WTC11 (cell line): ENCODE results near the gene KIF21B. TPM values are rescaled to one million over a fixed set of nuclear protein-coding genes. Genes with fewer than 3 reads are reported as not detected.

ENCODE experiments used
- ATAC-seq: fragments of 200-7000 bp; cut with Tn5 transposase; 2 replicates; pipeline ENCODE4 v1.10.0; 2021; ENCODE audit warnings: mild to moderate bottlenecking, moderate library complexity
- CTCF ChIA-PET: fragments of 300-600 bp; sonication (Branson Sonifier 250); formaldehyde crosslinking; loops from one replicate; lab custom pipeline; 2021; ENCODE audit warnings: antibody characterized with exemption; lab: Charles Lee
- POLR2A ChIA-PET: fragments of 350-600 bp; sonication (Branson Sonifier 250); formaldehyde crosslinking; loops from one replicate; lab custom pipeline; 2021; ENCODE audit warnings: antibody characterized with exemption; lab: Charles Lee
- DNase-seq: peaks from one replicate; pipeline ENCODE4 v3.0.0; 2021; ENCODE audit warnings: low spot score
- H3K27ac Mint-ChIP-seq: 2 replicates; pipeline ENCODE4 v1.8.0; 2021; ENCODE audit warnings: mixed read lengths
- H3K27me3 Mint-ChIP-seq: 2 replicates; pipeline ENCODE4 v1.8.0; 2021; ENCODE audit warnings: low read depth, mild to moderate bottlenecking, moderate library complexity, mixed read lengths
- H3K36me3 Mint-ChIP-seq: 2 replicates; pipeline ENCODE4 v1.8.0; 2021; ENCODE audit warnings: mixed read lengths
- H3K4me1 Mint-ChIP-seq: 2 replicates; pipeline ENCODE4 v1.8.0; 2022; ENCODE audit warnings: mixed read lengths
- H3K4me3 Mint-ChIP-seq: 2 replicates; pipeline ENCODE4 v1.8.0; 2021; ENCODE audit warnings: mild to moderate bottlenecking, moderate library complexity, mixed read lengths
- H3K9me3 Mint-ChIP-seq: 2 replicates; pipeline ENCODE4 v1.8.0; 2021; ENCODE audit warnings: mixed read lengths
- CREB1 ChIP-seq: sonication (generic); formaldehyde crosslinking; IDR thresholded peaks from 2 replicates; pipeline ENCODE4 v1.8.0; 2023; ENCODE audit warnings: mild to moderate bottlenecking, missing genetic modification reagents
- ETV6 ChIP-seq: sonication (generic); formaldehyde crosslinking; IDR thresholded peaks from 2 replicates; pipeline ENCODE4 v1.8.1; 2022; ENCODE audit warnings: mild to moderate bottlenecking, missing genetic modification reagents
- GTF2I ChIP-seq: fragments of 250-450 bp; sonication (Bioruptor Pico); conservative IDR thresholded peaks from 2 replicates; pipeline ENCODE4 v1.4.0; 2021; ENCODE audit warnings: mild to moderate bottlenecking
- MXD4 ChIP-seq: fragments of 250-450 bp; sonication (Bioruptor Pico); IDR thresholded peaks from 2 replicates; pipeline ENCODE4 v1.8.0; 2021; ENCODE audit warnings: mild to moderate bottlenecking, moderate library complexity, borderline replicate concordance
- MYBL2 ChIP-seq: sonication (generic); formaldehyde crosslinking; IDR thresholded peaks from 2 replicates; pipeline ENCODE4 v1.8.1; 2023; ENCODE audit warnings: mild to moderate bottlenecking, moderate library complexity, missing genetic modification reagents
- NFYB ChIP-seq: sonication (generic); formaldehyde crosslinking; conservative IDR thresholded peaks from 2 replicates; pipeline ENCODE4 v1.8.0; 2022; ENCODE audit warnings: low read depth, missing genetic modification reagents
- NR1H2 ChIP-seq: sonication (generic); formaldehyde crosslinking; IDR thresholded peaks from 2 replicates; pipeline ENCODE4 v1.9.0; 2021; ENCODE audit warnings: mild to moderate bottlenecking, moderate library complexity, missing genetic modification reagents
- SP1 ChIP-seq: sonication (generic); formaldehyde crosslinking; conservative IDR thresholded peaks from 2 replicates; pipeline ENCODE4 v1.8.1; 2022; ENCODE audit warnings: missing genetic modification reagents
- TEAD4 ChIP-seq: sonication (generic); formaldehyde crosslinking; IDR thresholded peaks from 2 replicates; pipeline ENCODE4 v1.8.0; 2022; ENCODE audit warnings: mild to moderate bottlenecking, missing genetic modification reagents
- ZBTB21 ChIP-seq: sonication (generic); formaldehyde crosslinking; IDR thresholded peaks from 2 replicates; pipeline ENCODE4 v1.8.1; 2023; ENCODE audit warnings: mild to moderate bottlenecking, missing genetic modification reagents, borderline replicate concordance
- ZNF396 ChIP-seq: fragments of 250-450 bp; sonication (Bioruptor Pico); IDR thresholded peaks from 2 replicates; pipeline ENCODE4 v1.8.0; 2021; ENCODE audit warnings: mild to moderate bottlenecking, moderate library complexity, borderline replicate concordance
- ZNF416 ChIP-seq: fragments of 250-450 bp; sonication (Bioruptor Pico); IDR thresholded peaks from 2 replicates; pipeline ENCODE4 v1.9.0; 2021; ENCODE audit warnings: mild to moderate bottlenecking, inconsistent platforms
- ZNF423 ChIP-seq: fragments of 250-450 bp; sonication (Bioruptor Pico); IDR thresholded peaks from 2 replicates; pipeline ENCODE4 v2.1.2; 2022; ENCODE audit warnings: mild to moderate bottlenecking, moderate library complexity
- ZNF671 ChIP-seq: fragments of 250-450 bp; sonication (Bioruptor Pico); IDR thresholded peaks from 2 replicates; pipeline ENCODE4 v1.8.0; 2021; ENCODE audit warnings: mild to moderate bottlenecking
- total RNA-seq: library from RNA; stranded (reverse); gene quantifications from 3 replicates; pipeline ENCODE4 v1.2.3, GENCODE V29; 2021
- TF ChIP-seq, protein P1 (sequence below): sonication (generic); formaldehyde crosslinking; IDR thresholded peaks from 2 replicates; pipeline ENCODE4 v1.8.0; 2022; ENCODE audit warnings: mild to moderate bottlenecking, missing genetic modification reagents
- TF ChIP-seq, protein P2 (sequence below): fragments of 200-600 bp; IDR thresholded peaks from 2 replicates; pipeline ENCODE4 v1.8.0; 2022; ENCODE audit warnings: antibody characterized with exemption
- TF ChIP-seq, protein P3 (sequence below): sonication (generic); formaldehyde crosslinking; IDR thresholded peaks from 2 replicates; pipeline ENCODE4 v1.8.1; 2022; ENCODE audit warnings: missing genetic modification reagents, borderline replicate concordance

Gene KIF21B
- total RNA-seq, 1 experiment from 2014 or later = 19.4 TPM

DNA sequence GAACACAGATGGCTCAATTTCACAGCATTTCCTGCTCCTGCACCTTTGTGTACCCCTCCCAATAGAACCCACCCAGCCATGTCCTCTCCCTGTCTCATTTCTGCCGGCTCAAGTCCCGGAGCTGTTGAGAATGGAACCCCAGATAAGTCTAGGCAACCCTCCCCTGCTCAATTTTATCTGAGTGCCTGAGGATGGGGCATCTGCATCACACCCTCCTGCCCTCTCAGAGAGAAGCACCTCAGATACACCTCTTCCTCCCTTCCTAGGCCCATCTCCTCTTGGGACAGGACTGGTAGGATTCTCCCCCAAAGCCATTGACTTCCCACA, 1.1 kb downstream of the KIF21B start:
- Mint-ChIP-seq H3K9me3 (no peaks in the 10 kb centered on the region), H3K4me3 (peak overlapping the region; percentile 79), H3K4me1 (peaks cover 74% of the 10 kb centered on the region), H3K27ac (no peak overlapping the region), H3K36me3 (no peaks in the 10 kb centered on the region), H3K27me3 (peaks cover 7% of the 10 kb centered on the region)
- no peak for ATAC-seq
- POLR2A ChIA-PET = interaction anchor here (0.7 kb wide), 1 partner anchor 8 kb away, joined by 3 read pairs; no protein-coding TSS in a partner anchor
- DNase-seq = no peak
- TF ChIP-seq ETV6 (CRISPR knock-in tag) (no peak), TEAD4 (0 out of 2 replicates have a peak, but pooled peaks have one; percentile 11), GTF2I (CRISPR knock-in tag) (no peak), MYBL2 (CRISPR knock-in tag) (no peak), ZNF396 (CRISPR knock-in tag) (no peak)
- TF ChIP-seq, protein P1, sequence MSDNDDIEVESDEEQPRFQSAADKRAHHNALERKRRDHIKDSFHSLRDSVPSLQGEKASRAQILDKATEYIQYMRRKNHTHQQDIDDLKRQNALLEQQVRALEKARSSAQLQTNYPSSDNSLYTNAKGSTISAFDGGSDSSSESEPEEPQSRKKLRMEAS (CRISPR knock-in tag) = no peak
- TF ChIP-seq, all 79 proteins: peak for 1
- CTCF ChIA-PET = interaction anchor here (0.8 to 13.8 kb wide), 10 partner anchors 8 to 97 kb away, joined by 3 to 218 read pairs (median 6); no protein-coding TSS in a partner anchor

DNA sequence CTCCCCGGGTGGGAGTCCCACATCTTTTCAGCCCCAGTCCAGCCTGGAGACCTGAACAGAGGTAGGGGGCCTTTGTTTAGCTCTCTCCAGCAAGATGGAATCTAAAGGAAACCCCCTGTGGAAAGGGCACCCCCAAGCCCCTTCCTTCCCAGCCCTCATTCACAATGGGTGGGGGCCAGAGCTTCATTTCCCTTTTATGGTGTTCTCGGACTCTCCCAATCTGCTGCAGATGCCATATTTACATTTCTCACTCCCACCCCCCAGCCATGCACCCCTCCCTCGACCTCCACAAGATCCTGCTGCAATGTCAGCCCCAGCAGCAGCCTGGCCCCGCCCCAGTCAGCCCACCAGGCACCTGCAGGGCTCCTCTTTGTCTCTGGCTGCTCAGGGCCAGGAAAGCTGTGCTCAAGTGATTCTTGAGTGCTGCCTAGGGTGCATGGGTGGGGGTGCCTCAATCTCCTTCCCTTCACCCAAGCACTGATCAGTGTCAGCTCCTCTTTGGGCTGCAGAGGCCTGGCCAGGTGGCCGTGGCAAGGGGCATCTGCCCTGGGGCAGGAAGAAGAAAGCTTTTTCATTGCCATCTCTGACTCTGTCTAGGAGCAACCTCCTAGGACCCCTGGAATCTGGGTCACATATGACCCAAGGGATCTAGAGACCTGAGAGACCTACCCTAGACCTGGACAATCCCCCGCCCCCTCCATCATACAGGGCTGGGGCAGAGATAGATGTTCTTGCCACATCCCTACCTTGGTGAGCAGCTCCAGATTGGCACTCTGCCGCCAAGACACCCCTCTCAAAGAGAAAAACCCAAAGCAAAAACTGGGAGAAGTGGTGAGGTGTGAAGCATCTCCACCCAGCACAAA, 1.7 kb downstream of the KIF21B start:
- no peaks in the 10 kb centered on the region for H3K36me3 Mint-ChIP-seq
- H3K4me3 Mint-ChIP-seq = peak overlapping the region; percentile 79
- no peak for DNase-seq
- H3K27ac Mint-ChIP-seq = no peak overlapping the region
- no peaks in the 10 kb centered on the region for H3K9me3 Mint-ChIP-seq
- H3K27me3 Mint-ChIP-seq = peaks cover 7% of the 10 kb centered on the region
- ChIA-PET POLR2A (interaction anchor here (0.5 to 0.7 kb wide), 3 partner anchors 7 to 226 kb away, joined by 3 to 5 read pairs (median 3); no protein-coding TSS in a partner anchor), CTCF (interaction anchor here (0.6 to 13.8 kb wide), 25 partner anchors 7 to 839 kb away, joined by 3 to 218 read pairs (median 4); no protein-coding TSS in a partner anchor)
- ATAC-seq = no peak
- H3K4me1 Mint-ChIP-seq = peaks cover 80% of the 10 kb centered on the region
- TF ChIP-seq ETV6 (CRISPR knock-in tag) (0 out of 2 replicates have a peak, but pooled peaks have one; percentile 14), ZNF423 (CRISPR knock-in tag) (peak; percentile 39; the same call in 1 of the 2 replicates), CREB1 (CRISPR knock-in tag) (no peak)

DNA sequence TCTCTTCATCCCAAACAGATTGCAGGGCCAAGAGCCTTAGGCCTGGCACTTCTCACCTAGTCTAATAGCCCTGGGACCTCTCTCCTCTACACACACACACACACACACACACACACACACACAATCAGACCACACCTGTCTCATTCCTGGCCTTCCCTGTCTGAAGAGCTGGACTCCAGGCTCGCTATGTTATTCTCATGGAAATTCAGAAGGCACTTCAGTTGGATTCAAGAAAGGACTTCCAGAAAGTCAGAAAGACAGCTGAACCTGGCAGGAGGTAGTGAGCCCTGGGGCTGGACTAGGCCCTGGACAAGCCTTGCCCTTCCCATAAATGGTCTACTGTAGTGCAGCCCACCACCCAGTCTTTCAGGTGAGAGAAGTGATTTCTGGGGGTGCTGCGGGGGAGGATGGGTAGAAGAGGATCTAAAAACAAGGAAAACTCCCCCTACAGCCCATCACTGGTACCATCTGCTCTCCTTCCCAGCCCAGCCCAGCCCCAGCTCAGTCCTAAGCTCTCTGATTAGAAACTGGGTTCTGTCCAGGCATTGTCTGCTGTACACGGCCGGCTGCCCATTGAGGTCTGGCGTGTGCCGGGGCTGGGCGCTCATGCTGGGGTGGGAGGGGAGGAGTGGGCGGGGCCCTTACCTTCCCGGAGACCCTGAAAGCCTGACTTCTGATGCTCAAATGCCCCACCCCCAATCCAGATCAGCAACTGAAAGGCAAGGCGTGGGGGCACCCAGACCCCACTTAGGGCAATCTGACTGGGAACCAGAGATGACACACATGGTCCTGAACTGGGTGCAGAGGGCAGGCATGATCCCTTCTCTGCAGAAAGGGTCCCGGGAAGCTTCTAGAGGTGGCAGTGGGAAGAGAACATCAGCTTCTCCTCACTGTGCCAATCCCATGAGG, 2.5 kb downstream of the KIF21B start:
- H3K27ac Mint-ChIP-seq = peak overlapping the region; percentile 73
- ATAC-seq = peak; percentile 42
- ChIA-PET POLR2A (interaction anchor here (0.5 to 1.4 kb wide), 6 partner anchors 11 to 1793 kb away, joined by 3 to 7 read pairs (median 5); no protein-coding TSS in a partner anchor), CTCF (interaction anchor here (0.6 to 13.8 kb wide), 34 partner anchors 9 to 838 kb away, joined by 3 to 218 read pairs (median 4); partner anchors contain the start of gene GPR25)
- H3K4me3 Mint-ChIP-seq = peak overlapping the region; percentile 15; the same call in 1 of the 2 replicates
- peak; percentile 65 for DNase-seq
- TF ChIP-seq, protein P2, sequence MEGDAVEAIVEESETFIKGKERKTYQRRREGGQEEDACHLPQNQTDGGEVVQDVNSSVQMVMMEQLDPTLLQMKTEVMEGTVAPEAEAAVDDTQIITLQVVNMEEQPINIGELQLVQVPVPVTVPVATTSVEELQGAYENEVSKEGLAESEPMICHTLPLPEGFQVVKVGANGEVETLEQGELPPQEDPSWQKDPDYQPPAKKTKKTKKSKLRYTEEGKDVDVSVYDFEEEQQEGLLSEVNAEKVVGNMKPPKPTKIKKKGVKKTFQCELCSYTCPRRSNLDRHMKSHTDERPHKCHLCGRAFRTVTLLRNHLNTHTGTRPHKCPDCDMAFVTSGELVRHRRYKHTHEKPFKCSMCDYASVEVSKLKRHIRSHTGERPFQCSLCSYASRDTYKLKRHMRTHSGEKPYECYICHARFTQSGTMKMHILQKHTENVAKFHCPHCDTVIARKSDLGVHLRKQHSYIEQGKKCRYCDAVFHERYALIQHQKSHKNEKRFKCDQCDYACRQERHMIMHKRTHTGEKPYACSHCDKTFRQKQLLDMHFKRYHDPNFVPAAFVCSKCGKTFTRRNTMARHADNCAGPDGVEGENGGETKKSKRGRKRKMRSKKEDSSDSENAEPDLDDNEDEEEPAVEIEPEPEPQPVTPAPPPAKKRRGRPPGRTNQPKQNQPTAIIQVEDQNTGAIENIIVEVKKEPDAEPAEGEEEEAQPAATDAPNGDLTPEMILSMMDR = peak; percentile 42; the same call in 1 of the 2 replicates
- no peak for TF ChIP-seq GTF2I (CRISPR knock-in tag)
- TF ChIP-seq MXD4 (CRISPR knock-in tag) = no peak
- 0 out of 2 replicates have a peak, but pooled peaks have one; percentile 35 for TF ChIP-seq SP1 (CRISPR knock-in tag)
- no peaks in the 10 kb centered on the region for H3K9me3 Mint-ChIP-seq
- H3K27me3 Mint-ChIP-seq = peaks cover 7% of the 10 kb centered on the region
- H3K36me3 Mint-ChIP-seq = no peaks in the 10 kb centered on the region
- peaks cover 77% of the 10 kb centered on the region for H3K4me1 Mint-ChIP-seq

DNA sequence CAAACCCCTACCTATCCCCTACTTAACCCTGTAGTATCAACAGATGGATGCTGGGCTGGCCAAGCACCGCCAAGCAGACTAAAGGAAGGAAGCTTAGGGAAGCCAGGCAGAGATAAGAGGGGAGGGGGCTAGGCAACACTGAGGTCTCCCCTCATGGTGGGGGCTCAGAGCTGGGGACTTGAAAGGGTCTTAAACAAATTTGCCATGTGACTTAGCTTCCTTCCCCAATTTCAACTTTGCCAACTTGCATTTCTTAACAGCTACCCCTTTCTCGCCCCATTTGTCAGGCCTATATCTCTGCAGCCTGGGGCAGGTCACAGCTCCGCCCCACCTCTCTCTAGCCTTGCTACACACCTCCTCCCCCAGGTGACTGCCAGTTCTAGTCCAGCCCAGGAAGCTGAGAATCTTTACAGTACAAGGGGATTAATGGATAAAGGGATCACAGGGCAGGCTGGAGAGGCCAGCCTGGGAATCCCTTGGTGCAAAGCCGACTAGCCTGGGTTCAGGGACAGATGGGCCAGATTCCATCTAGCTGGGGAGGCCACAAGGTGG, 3.4 kb downstream of the KIF21B start:
- ChIA-PET POLR2A (interaction anchor here (0.7 to 1.4 kb wide), 3 partner anchors 10 to 1794 kb away, joined by 3 to 7 read pairs (median 5); no protein-coding TSS in a partner anchor), CTCF (interaction anchor here (0.6 to 13.8 kb wide), 19 partner anchors 9 to 415 kb away, joined by 3 to 218 read pairs (median 5); partner anchors contain the start of gene GPR25)
- Mint-ChIP-seq H3K4me3 (no peak overlapping the region), H3K36me3 (no peaks in the 10 kb centered on the region), H3K9me3 (no peaks in the 10 kb centered on the region), H3K27me3 (peaks cover 7% of the 10 kb centered on the region), H3K4me1 (peaks cover 73% of the 10 kb centered on the region), H3K27ac (no peak overlapping the region)
- TF ChIP-seq NFYB = no peak
- TF ChIP-seq, protein P3, sequence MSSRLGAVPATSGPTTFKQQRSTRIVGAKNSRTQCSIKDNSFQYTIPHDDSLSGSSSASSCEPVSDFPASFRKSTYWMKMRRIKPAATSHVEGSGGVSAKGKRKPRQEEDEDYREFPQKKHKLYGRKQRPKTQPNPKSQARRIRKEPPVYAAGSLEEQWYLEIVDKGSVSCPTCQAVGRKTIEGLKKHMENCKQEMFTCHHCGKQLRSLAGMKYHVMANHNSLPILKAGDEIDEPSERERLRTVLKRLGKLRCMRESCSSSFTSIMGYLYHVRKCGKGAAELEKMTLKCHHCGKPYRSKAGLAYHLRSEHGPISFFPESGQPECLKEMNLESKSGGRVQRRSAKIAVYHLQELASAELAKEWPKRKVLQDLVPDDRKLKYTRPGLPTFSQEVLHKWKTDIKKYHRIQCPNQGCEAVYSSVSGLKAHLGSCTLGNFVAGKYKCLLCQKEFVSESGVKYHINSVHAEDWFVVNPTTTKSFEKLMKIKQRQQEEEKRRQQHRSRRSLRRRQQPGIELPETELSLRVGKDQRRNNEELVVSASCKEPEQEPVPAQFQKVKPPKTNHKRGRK (CRISPR knock-in tag) = no peak
- no peak for TF ChIP-seq MYBL2 (CRISPR knock-in tag)
- no peak for TF ChIP-seq ZBTB21
- TF ChIP-seq ZNF416 (CRISPR knock-in tag) = no peak
- TF ChIP-seq ZNF671 (CRISPR knock-in tag) = no peak
- TF ChIP-seq NR1H2 = no peak
- DNase-seq (no peak), ATAC-seq (peak; percentile 14; the same call in 1 of the 2 replicates)
